Measurements from ENCODE around the gene PADI1. TPM values are rescaled to one million over a fixed set of nuclear protein-coding genes. Genes with fewer than 3 reads are reported as not detected.

Gene PADI1
- total RNA-seq, 1 experiment from 2014 or later = 0.24 TPM

GRCh38 chr1:17200246-17200645, 4.7 kb upstream of the PADI1 start:
- Histone ChIP-seq H3K4me1 (ENCODE audit: insufficient read depth, low read length) (no peaks in the 10 kb centered on the region), H2BK5ac (ENCODE audit: insufficient read length, low read length) (no peak overlapping the region), H3K79me2 (ENCODE audit: insufficient read depth, low read length) (no peaks in the 10 kb centered on the region), H2BK20ac (ENCODE audit: low read depth, low read length, poor library complexity, severe bottlenecking) (no peak overlapping the region), H3K27ac (ENCODE audit: insufficient read length, low read depth, low read length) (no peak overlapping the region), H3K79me1 (ENCODE audit: insufficient read depth, low read depth, low read length, poor library complexity, severe bottlenecking) (no peaks in the 10 kb centered on the region), H2BK12ac (ENCODE audit: insufficient read length, low read depth, low read length) (no peak overlapping the region), H3K23me2 (ENCODE audit: insufficient read length, low read depth, low read length, poor library complexity, severe bottlenecking) (no peaks in the 10 kb centered on the region), H3K9me3 (ENCODE audit: control insufficient read depth, low read depth, low read length) (no peaks in the 10 kb centered on the region), H3K56ac (ENCODE audit: insufficient read length, low read depth, low read length) (no peak overlapping the region), H2BK120ac (ENCODE audit: low read depth, low read length, poor library complexity, severe bottlenecking) (no peak overlapping the region), H3K4me2 (ENCODE audit: insufficient read depth, insufficient read length, low read length) (no peak overlapping the region), H4K8ac (replicated peaks; ENCODE audit: insufficient read length, low read depth, low read length) (no peak overlapping the region), H3K4ac (ENCODE audit: low read depth, low read length) (no peak overlapping the region), H3K27me3 (ENCODE audit: insufficient read depth, low read length) (no peaks in the 10 kb centered on the region), H3K23ac (ENCODE audit: insufficient read length, low read depth, low read length) (no peak overlapping the region), H3T11ph (ENCODE audit: low read length) (no peak overlapping the region), H2AFZ (ENCODE audit: low read length) (no peak overlapping the region), H4K91ac (ENCODE audit: insufficient read length, low read depth, low read length) (no peak overlapping the region), H3K18ac (ENCODE audit: insufficient read length, low read depth, low read length) (no peak overlapping the region), H4K20me1 (ENCODE audit: control insufficient read depth, insufficient read depth, insufficient read length) (no peaks in the 10 kb centered on the region), H2BK15ac (ENCODE audit: low read depth, low read length) (no peak overlapping the region), H4K5ac (ENCODE audit: insufficient read length, low read depth, low read length) (no peak overlapping the region), H2AK5ac (ENCODE audit: insufficient read length, low read length) (no peak overlapping the region), H3K14ac (ENCODE audit: insufficient read depth, low read length) (no peak overlapping the region), H3K9ac (ENCODE audit: extremely low read depth, insufficient read length, low read length) (no peak overlapping the region)
- H3K4me3 Mint-ChIP-seq = no peak overlapping the region
- H3K36me3 Mint-ChIP-seq (ENCODE audit: insufficient read depth in 1 of 3, low read depth in 3 of 3) = no peaks in the 10 kb centered on the region; a peak in 1 of 7 replicates
- H3K27me3 Mint-ChIP-seq (ENCODE audit: low read depth) = peaks cover 12% of the 10 kb centered on the region
- no peaks in the 10 kb centered on the region for H3K9me3 Mint-ChIP-seq
- no peak for TF ChIP-seq CTCF (conservative IDR thresholded peaks at IDR 0.05)
- no peak for DNase-seq
- WGBS (ENCODE audit: extremely low coverage, insufficient read length, low lambda C conversion rate) = no CpG with 5 or more reads among the region's 8 CpGs
- H3K4me1 Mint-ChIP-seq = peaks cover 7 to 15% of the 10 kb centered on the region in 2 experiments
- no peak overlapping the region; a peak in 1 of 7 replicates for H3K27ac Mint-ChIP-seq

Data from H9 (cell line).